Measurements from ENCODE around the gene LRP8.

The LRP8 gene

GRCh38 chr1:53195246-53196016 lies 132.4 kb downstream of the LRP8 start:
- H3K36me3 ChIP-seq: no peaks in the 10 kb centered on the region
- no peaks in the 10 kb centered on the region for H3K9me3 ChIP-seq
- TF ChIP-seq CTCF (IDR thresholded peaks at IDR 0.05; ENCODE audit: low read depth, low read length): no peak
- no peaks in the 10 kb centered on the region for H3K27me3 ChIP-seq
- H3K4me1 ChIP-seq: no peaks in the 10 kb centered on the region
- no peak overlapping the region for H3K4me3 ChIP-seq (ENCODE audit: low read depth, low read length)
- DNase-seq: no peak

Measured in BE2C (cell line).